SKM-1 treated with dmso at 0.1 percent for 144 hours (cell line): ENCODE data around the gene TMEM255A.
A peak's percentile ranks its signal among the peaks of the same experiment; 100 is the strongest.

Source experiments
- DNase-seq: peaks from one replicate; lab custom pipeline; 2025; ENCODE audit not compliant: unreplicated experiment; lab: John Stamatoyannopoulos, UW

Gene TMEM255A

GRCh38 chrX:120269373-120270035 lies 41.8 kb downstream of the TMEM255A start:
- no peak for DNase-seq

GRCh38 chrX:120264341-120264740 lies 46.9 kb downstream of the TMEM255A start:
- peak; percentile 16 for DNase-seq

DNA sequence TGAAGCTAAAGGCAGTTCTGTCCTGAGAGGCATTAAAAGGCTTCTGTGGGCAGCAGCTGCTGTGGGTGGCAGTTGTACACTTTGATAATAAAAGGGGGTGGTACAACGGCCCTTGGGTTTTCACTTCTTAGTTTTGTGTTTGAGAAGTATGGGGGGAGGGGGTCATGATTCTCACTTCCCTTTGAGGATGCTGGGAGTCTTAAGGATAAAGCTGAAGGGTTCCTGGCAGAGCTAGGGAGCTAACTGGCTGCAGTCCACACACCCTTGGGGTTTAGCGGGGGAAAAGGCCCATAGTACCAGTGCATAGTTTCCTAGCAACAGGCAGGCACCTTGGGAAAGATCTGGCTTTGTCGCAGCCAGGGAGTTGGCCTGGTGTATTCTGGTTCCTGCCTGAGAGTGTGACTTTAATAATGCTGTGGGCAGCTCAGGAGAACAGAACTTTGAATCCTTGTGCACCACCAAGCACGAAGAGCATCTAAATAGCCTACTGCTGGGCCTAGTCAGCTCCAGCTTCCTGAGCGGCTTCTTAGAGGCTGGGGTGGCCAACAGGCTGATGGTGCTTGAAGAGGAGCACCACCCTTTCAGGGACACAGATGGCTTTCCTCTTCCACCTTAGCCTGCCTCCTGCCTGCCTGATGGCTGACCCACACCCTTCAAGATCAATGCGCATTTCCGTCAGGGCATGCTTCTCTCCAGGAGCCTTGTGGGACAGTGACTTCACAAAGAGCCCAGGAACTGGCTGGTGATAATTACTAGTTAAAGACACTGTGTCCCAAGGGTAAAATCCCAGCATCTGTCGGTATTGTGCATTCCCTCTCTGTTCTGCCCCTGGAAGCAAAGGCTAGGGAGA lies 48.2 kb downstream of the TMEM255A start:
- no peak for DNase-seq

GRCh38 chrX:120260369-120260768 lies 50.9 kb downstream of the TMEM255A start:
- DNase-seq: no peak

DNA sequence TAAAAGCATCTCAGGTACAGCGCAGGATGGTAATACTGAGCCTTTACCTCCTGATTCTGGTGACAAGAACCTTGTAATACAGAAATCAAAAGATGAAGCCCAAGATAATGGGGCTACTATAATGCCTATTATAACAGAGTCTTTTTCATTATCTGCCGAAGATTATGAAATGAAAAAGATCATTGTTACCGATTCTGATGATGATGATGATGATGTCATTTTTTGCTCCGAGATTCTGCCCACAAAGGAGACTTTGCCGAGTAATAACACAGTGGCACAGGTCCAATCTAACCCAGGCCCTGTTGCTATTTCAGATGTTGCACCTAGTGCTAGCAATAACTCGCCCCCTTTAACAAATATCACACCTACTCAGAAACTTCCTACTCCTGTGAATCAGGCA lies 57.5 kb downstream of the TMEM255A start:
- no peak for DNase-seq

GRCh38 chrX:120251471-120252011 lies 59.7 kb downstream of the TMEM255A start:
- DNase-seq: peak; percentile 1

GRCh38 chrX:120250522-120251271 lies 60.6 kb downstream of the TMEM255A start, which contains the start of gene ZBTB33:
Gene ZBTB33, plus strand, starts transcription at chrX:120250812. Its CDS starts 2,604 bp downstream, at chrX:120253416.
- peak; percentile 77 for DNase-seq

- peak; percentile 46 for DNase-seq
Observed at GRCh38 chrX:120244735-120245498, 66.3 kb downstream of the TMEM255A start.

DNA sequence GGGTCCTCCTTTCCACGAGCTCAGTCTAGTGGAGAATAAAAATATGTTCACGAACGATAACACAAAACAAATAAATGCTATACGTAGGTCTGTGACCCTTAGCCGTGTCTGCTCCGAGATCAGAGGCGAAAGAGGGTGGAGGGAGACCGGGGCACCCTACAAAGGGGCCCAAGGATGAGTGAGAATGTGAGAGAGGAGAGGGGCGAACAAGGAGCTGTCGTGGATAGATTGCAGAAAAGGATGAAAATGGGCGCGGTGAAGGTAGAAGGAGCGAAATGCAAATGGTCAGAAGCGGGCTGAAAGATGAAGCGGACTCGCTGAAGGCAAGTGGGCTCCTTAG lies 66.9 kb downstream of the TMEM255A start:
- DNase-seq: no peak

DNA sequence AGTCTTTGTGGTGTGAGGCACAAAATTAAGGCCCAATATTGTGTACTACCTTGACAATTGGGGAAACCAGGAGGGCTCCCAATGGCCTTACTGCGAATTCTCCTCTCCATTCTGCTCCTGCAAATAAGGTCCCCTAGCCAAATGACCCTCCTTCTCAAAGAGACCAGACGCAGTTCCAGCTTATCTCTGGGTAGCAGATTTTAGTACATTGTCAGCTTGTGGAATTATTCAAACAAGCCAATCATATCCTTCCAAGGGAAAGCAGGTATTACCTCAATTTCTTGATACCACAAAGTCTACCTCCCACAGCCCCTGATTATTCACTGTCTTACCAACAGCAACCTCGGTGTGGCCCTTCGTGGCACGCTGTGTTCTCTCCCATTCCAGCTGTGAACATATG lies 68.4 kb downstream of the TMEM255A start:
- DNase-seq: no peak

DNA sequence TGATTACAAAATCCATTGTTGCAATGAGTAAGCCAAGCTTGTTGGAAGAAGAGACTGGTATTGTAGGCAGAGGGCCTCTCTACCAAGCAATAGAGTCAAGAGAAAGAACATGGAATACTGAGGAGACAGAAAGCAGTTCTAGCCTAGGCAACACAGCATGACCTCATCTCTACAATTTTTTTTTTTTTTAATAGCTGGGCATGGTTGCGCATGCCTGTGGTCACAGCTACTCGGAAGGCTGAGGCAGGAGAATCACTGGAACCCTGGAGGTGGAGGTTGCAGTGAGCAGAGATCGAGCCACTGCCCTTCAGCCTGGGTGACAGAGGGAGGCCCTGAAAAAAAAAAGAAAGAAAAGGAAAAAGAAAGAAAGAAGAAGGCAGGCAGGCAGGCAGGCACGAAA lies 72.3 kb downstream of the TMEM255A start:
- DNase-seq: no peak

DNA sequence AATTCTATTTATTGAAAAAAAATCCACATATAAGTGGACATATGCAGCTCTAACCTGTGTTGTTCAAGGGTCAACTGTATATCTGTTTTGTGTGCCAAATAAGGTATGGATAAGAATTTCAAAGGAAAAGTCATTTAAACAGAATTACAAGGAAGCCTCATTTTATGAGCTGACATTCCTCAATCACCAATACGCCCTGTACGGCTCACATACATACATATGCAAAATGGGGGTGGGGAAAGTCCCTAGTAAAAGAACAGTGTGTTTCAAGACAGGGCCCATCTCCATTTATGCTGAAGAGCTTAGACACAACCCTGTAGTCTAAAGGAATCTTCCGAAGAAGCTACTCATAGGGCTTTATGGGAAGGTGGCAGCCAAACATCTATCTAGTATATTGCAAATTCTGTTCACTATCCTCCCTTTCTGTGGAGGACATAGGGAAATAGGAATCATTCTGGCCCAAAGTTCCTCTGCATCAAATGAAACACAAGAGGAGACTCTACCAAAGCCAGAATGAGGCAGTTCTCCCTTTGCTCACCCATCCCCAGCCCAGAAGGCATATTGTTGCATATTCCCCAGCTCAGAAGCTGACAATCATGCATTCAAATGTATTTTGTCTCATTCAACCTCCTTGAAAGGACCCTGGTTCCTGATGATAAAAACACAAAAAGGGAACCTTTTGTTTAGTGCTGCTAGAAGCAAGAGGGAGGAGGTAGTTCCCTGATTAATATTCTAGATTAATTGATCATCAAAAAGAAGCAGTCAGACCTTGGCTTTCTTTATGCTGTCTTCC lies 74.4 kb downstream of the TMEM255A start:
- DNase-seq: no peak

DNA sequence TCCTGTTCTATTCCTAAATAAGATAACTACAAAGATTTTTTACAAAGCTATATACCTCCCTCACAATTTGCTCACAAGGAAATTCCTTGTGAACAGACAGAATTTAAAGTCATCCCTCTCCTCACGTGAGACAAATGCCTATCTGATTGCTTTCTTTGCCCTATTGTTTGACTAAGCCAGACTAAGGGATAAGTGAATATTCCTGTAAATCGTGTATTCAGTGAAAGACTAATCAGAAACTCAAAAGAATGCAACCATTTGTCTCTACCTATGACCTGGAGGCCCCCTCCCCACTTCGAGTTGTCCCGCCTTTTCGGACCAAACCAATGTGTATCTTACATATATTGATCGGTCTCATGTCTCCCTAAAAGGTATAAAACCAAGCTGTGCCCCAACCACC lies 76.0 kb downstream of the TMEM255A start:
- no peak for DNase-seq

GRCh38 chrX:120228187-120228908 lies 82.9 kb downstream of the TMEM255A start:
- DNase-seq: no peak

- no peak for DNase-seq
Observed at GRCh38 chrX:120224388-120224787, 86.9 kb downstream of the TMEM255A start.

DNA sequence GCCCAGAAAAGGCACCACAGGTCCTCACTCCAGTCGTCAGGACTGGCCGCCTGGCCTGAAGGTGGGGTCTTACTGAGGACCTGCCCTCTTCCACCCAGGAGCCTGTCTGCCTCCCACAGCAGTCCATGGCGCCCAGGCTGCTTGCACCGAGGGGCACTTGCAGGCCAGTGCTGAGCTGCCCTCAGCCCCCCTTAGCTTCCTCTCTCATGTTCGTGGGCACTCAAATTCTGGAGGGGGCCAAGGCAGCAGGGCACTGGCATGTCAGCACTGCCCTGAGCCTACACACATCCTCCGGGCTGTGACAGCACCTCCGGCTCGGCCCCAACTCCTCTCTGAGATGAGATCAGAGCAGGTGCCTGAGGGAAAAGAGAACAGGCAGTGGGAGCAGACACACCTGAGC lies 87.9 kb downstream of the TMEM255A start:
- no peak for DNase-seq

GRCh38 chrX:120213438-120214265 lies 97.6 kb downstream of the TMEM255A start:
- DNase-seq: peak; percentile 17
